ENCODE data around the gene WDR20.

DNA sequence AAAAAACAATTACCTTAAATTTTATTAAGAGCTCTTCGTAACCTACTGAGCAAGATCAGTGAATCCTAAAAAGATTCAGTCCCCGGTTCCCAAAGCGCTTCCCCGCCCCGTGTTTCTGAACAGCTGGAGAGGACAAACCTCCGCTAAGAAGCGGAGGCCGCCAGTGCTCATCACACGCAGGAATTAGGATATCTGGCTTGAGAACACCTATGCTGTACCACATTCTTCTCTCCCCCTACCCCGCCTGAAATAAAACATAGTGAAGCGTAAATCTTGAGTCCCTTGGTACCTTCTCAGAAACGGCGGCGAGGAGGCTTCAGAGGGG, 774 bp upstream of the WDR20 start:
- TF ChIP-seq, protein P1, sequence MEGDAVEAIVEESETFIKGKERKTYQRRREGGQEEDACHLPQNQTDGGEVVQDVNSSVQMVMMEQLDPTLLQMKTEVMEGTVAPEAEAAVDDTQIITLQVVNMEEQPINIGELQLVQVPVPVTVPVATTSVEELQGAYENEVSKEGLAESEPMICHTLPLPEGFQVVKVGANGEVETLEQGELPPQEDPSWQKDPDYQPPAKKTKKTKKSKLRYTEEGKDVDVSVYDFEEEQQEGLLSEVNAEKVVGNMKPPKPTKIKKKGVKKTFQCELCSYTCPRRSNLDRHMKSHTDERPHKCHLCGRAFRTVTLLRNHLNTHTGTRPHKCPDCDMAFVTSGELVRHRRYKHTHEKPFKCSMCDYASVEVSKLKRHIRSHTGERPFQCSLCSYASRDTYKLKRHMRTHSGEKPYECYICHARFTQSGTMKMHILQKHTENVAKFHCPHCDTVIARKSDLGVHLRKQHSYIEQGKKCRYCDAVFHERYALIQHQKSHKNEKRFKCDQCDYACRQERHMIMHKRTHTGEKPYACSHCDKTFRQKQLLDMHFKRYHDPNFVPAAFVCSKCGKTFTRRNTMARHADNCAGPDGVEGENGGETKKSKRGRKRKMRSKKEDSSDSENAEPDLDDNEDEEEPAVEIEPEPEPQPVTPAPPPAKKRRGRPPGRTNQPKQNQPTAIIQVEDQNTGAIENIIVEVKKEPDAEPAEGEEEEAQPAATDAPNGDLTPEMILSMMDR (IDR thresholded peaks at IDR 0.05), result no peak
- TF ChIP-seq EP300 (IDR thresholded peaks at IDR 0.05) (no peak), POLR2A (IDR thresholded peaks at IDR 0.05) (no peak)
